Endodermal cell (in vitro differentiated cells): Measurements from ENCODE around the gene PIMREG. TPM values are rescaled to one million over a fixed set of nuclear protein-coding genes. Genes with fewer than 3 reads are reported as not detected.
A peak's percentile ranks its signal among the peaks of the same experiment; 100 is the strongest.

ENCODE experiments used
- DNase-seq: peaks from one replicate; pipeline ENCODE4 v3.0.0-alpha.2; 2017
- H3K27ac ChIP-seq: 2 replicates; pipeline ENCODE4 v1.5.1; 2013; ENCODE audit warnings: mild to moderate bottlenecking, low read depth, low read length, moderate library complexity
- H3K27me3 ChIP-seq: 2 replicates; pipeline ENCODE4 v1.6.1; 2013; ENCODE audit warnings: mild to moderate bottlenecking, low read length, moderate library complexity; ENCODE audit not compliant: insufficient read depth, control insufficient read depth, poor library complexity, severe bottlenecking
- H3K36me3 ChIP-seq: 2 replicates; pipeline ENCODE4 v1.7.0; 2013; ENCODE audit warnings: mild to moderate bottlenecking, low read length, moderate library complexity; ENCODE audit not compliant: control insufficient read depth, insufficient read depth
- H3K4me1 ChIP-seq: one replicate; pipeline ENCODE4 v1.7.0; 2013; ENCODE audit warnings: low read length; ENCODE audit not compliant: control insufficient read depth, insufficient read depth
- H3K4me3 ChIP-seq: 2 replicates; pipeline ENCODE4 v1.5.1; 2013; ENCODE audit warnings: mild to moderate bottlenecking, low read length, moderate library complexity
- H3K9ac ChIP-seq: 2 replicates; pipeline ENCODE4 v1.6.1; 2013; ENCODE audit warnings: mild to moderate bottlenecking, low read length, moderate library complexity; ENCODE audit not compliant: poor library complexity, severe bottlenecking; ENCODE audit errors: extremely low read depth
- H3K9me3 ChIP-seq: 2 replicates; pipeline ENCODE4 v1.6.1; 2013; ENCODE audit warnings: mild to moderate bottlenecking, low read length, moderate library complexity; ENCODE audit not compliant: control insufficient read depth
- H3K27ac Mint-ChIP-seq: 2 replicates; pipeline ENCODE4 v1.8.0; 2020; ENCODE audit warnings: mixed read lengths
- H3K27me3 Mint-ChIP-seq: 2 replicates; pipeline ENCODE4 v1.8.0; 2021; ENCODE audit warnings: mild to moderate bottlenecking, mixed read lengths; ENCODE audit not compliant: insufficient read depth
- H3K36me3 Mint-ChIP-seq: 2 replicates; pipeline ENCODE4 v1.8.0; 2020; ENCODE audit warnings: low read depth, mixed read lengths
- H3K4me1 Mint-ChIP-seq: 2 replicates; pipeline ENCODE4 v1.8.0; 2020; ENCODE audit warnings: mixed read lengths
- H3K4me3 Mint-ChIP-seq: 2 replicates; pipeline ENCODE4 v1.8.0; 2020; ENCODE audit warnings: mild to moderate bottlenecking, moderate library complexity, mixed read lengths
- H3K9me3 Mint-ChIP-seq: 2 replicates; pipeline ENCODE4 v1.8.0; 2020; ENCODE audit warnings: mild to moderate bottlenecking, mixed read lengths
- CTCF ChIP-seq: fragments of 200-600 bp; sonication (generic); conservative IDR thresholded peaks from 2 replicates; pipeline ENCODE4 v1.5.0; 2021; ENCODE audit warnings: antibody characterized with exemption, mild to moderate bottlenecking
- WGBS, 2 experiments: methylation state at CpG; one replicate each; pipeline versions ENCODE4 v1.1.5 to v1.1.7; 2013; ENCODE audit warnings: missing lambda C conversion rate in 2 of 2, mixed read lengths in 1 of 2; ENCODE audit not compliant: insufficient coverage in 1 of 2, insufficient read length in 1 of 2; 5-methylcytosine and 5-hydroxymethylcytosine counted together
- total RNA-seq, 2 donors: library from RNA; stranded (reverse); fragmentation: NEBNext Ultra II Directional in 1 of 2; extraction: Animal tissue kit (Norgen Biotek cat#: 25700) in 1 of 2; gene quantifications; 2 replicates in 1 of 2; 3 replicates in 1 of 2; pipeline ENCODE4 v1.2.1, GENCODE V29; 2021

Gene PIMREG
- total RNA-seq, 2 donors from 2014 or later = 33.4 to 68.7 TPM

- no peaks in the 10 kb centered on the region for H3K9me3 Mint-ChIP-seq
- peak; percentile 74 for DNase-seq
- Histone ChIP-seq H3K4me3 (no peak overlapping the region), H3K9ac (no peak overlapping the region), H3K4me1 (no peaks in the 10 kb centered on the region), H3K27me3 (no peaks in the 10 kb centered on the region), H3K27ac (no peak overlapping the region), H3K9me3 (no peaks in the 10 kb centered on the region), H3K36me3 (no peaks in the 10 kb centered on the region)
- no peaks in the 10 kb centered on the region for H3K36me3 Mint-ChIP-seq
- H3K27ac Mint-ChIP-seq = no peak overlapping the region
- 77 to 78% methylated on average over 12 to 13 of the region's 13 CpGs for WGBS, 2 experiments
- peak; percentile 53 for TF ChIP-seq CTCF
- no peak overlapping the region for H3K4me3 Mint-ChIP-seq
- H3K4me1 Mint-ChIP-seq = peaks cover 7% of the 10 kb centered on the region
- H3K27me3 Mint-ChIP-seq = peaks cover 1% of the 10 kb centered on the region
Measured at GRCh38 chr17:6422654-6423241, 21.5 kb upstream of the PIMREG start.

GRCh38 chr17:6423931-6424330 is 20.3 kb upstream of the PIMREG start:
- H3K27ac ChIP-seq = no peak overlapping the region
- Mint-ChIP-seq H3K27ac (no peak overlapping the region), H3K4me3 (no peak overlapping the region)

GRCh38 chr17:6425407-6425806 is 18.8 kb upstream of the PIMREG start:
- 93 to 100% methylated on average over 3 to 18 of the region's 18 CpGs for WGBS, 2 experiments
- no peak overlapping the region for H3K9ac ChIP-seq
- Mint-ChIP-seq H3K36me3 (no peaks in the 10 kb centered on the region), H3K27me3 (peaks cover 1% of the 10 kb centered on the region), H3K9me3 (peaks cover 4% of the 10 kb centered on the region), H3K4me1 (peaks cover 1% of the 10 kb centered on the region), H3K27ac (no peak overlapping the region), H3K4me3 (no peak overlapping the region)
- no peak for TF ChIP-seq CTCF
- H3K4me3 ChIP-seq = no peak overlapping the region
- H3K9me3 ChIP-seq = peaks cover under 1% of the 10 kb centered on the region
- H3K36me3 ChIP-seq = no peaks in the 10 kb centered on the region
- no peak overlapping the region for H3K27ac ChIP-seq
- DNase-seq = no peak
- no peaks in the 10 kb centered on the region for H3K27me3 ChIP-seq
- no peaks in the 10 kb centered on the region for H3K4me1 ChIP-seq

More at GRCh38 chr17:6423931-6424330, 20.3 kb upstream of the PIMREG start:
- Mint-ChIP-seq H3K27me3 (peaks cover 1% of the 10 kb centered on the region), H3K9me3 (no peaks in the 10 kb centered on the region), H3K4me1 (peaks cover 7% of the 10 kb centered on the region), H3K36me3 (no peaks in the 10 kb centered on the region)
- TF ChIP-seq CTCF = no peak
- Histone ChIP-seq H3K4me3 (no peak overlapping the region), H3K9me3 (no peaks in the 10 kb centered on the region), H3K36me3 (no peaks in the 10 kb centered on the region), H3K4me1 (no peaks in the 10 kb centered on the region), H3K9ac (no peak overlapping the region), H3K27me3 (no peaks in the 10 kb centered on the region)
- WGBS, 2 experiments = 83 to 91% methylated on average over 7 to 14 of the region's 14 CpGs
- DNase-seq = no peak
